HepG2 (cell line): ENCODE results near the gene GPRC5D. TPM values are rescaled to one million over a fixed set of nuclear protein-coding genes. Genes with fewer than 3 reads are reported as not detected.

Experiments
- ATAC-seq: fragments of 200-7000 bp; cut with Tn5 transposase; 3 replicates; pipeline ENCODE4 v1.9.1; 2020; ENCODE audit warnings: mild to moderate bottlenecking, moderate library complexity
- BruUV-seq: library from RNA; stranded (reverse); fragments of 400-500 nt; replicated peaks from 2 replicates; lab custom pipeline; 2021; lab: Mats Ljungman, UMichigan
- CTCF ChIA-PET: fragments of 300-600 bp; formaldehyde crosslinking; extraction: SDS; loops from one replicate; lab custom pipeline; 2021; ENCODE audit warnings: low total read pairs, inconsistent platforms, low intra/inter-chr PET ratio; lab: Yijun Ruan, JAX
- POLR2A ChIA-PET: fragments of 350-600 bp; sonication (Branson Sonifier 250); formaldehyde crosslinking; loops from one replicate; lab custom pipeline; 2020; ENCODE audit warnings: antibody characterized with exemption, inconsistent platforms; lab: Yijun Ruan, JAX
- DNase-seq: peaks from one replicate; pipeline ENCODE4 v3.0.0-alpha.2; 2015; ENCODE audit warnings: low spot score
- FAIRE-seq: peaks from 3 replicates; lab custom pipeline; 2011; peaks lifted over from hg19 to GRCh38; lab: Jason Lieb, UNC
- H2AFZ ChIP-seq: one replicate; pipeline ENCODE4 v1.6.1; 2011; ENCODE audit warnings: low read length, inconsistent platforms
- H3K27ac ChIP-seq: fragments of 300-600 bp; 3 replicates; pipeline ENCODE4 v1.8.0; 2011; ENCODE audit warnings: mixed run types, mild to moderate bottlenecking, mixed read lengths, low read length, inconsistent platforms; ENCODE audit not compliant: insufficient read depth; ENCODE audit errors: extremely low read length
- H3K27me3 ChIP-seq, 2 experiments: fragments of 200-600 bp in 1 of 2; 2 replicates in 1 of 2; 3 replicates in 1 of 2; pipeline versions ENCODE4 v1.6.0 to v1.8.0; 2011; ENCODE audit warnings: low read length in 2 of 2, mild to moderate bottlenecking in 2 of 2, moderate library complexity in 2 of 2, inconsistent platforms in 1 of 2; ENCODE audit not compliant: insufficient read depth in 2 of 2, control insufficient read depth in 1 of 2
- H3K36me3 ChIP-seq, 2 experiments: fragments of 200-600 bp in 1 of 2; replicated peaks in 1 of 2; 2 replicates in 1 of 2; 3 replicates in 1 of 2; pipeline versions ENCODE4 v1.5.1 to v1.8.0; 2011; ENCODE audit warnings: low read length in 2 of 2, inconsistent platforms in 1 of 2; ENCODE audit not compliant: insufficient read depth in 2 of 2, control insufficient read depth in 1 of 2
- H3K4me1 ChIP-seq: 2 replicates; pipeline ENCODE4 v1.5.1; 2012; ENCODE audit warnings: low read length, inconsistent platforms; ENCODE audit not compliant: insufficient read depth
- H3K4me2 ChIP-seq: 2 replicates; pipeline ENCODE4 v1.6.0; 2011; ENCODE audit warnings: low read depth, low read length, inconsistent platforms
- H3K4me3 ChIP-seq, 3 experiments: fragments of 200-600 bp in 1 of 3; sonication (generic), shearing (Covaris generic) in 1 of 3; replicated peaks in 1 of 3; 2 replicates each; pipeline ENCODE4 v1.5.1; 2011 to 2016; ENCODE audit warnings: low read length in 3 of 3, inconsistent platforms in 2 of 3, low read depth in 2 of 3, mild to moderate bottlenecking in 2 of 3, control low read depth in 1 of 3, mixed read lengths in 1 of 3; ENCODE audit not compliant: insufficient read depth in 1 of 3
- H3K79me2 ChIP-seq: one replicate; pipeline ENCODE4 v1.6.1; 2011; ENCODE audit warnings: low read length, inconsistent platforms; ENCODE audit not compliant: insufficient read depth
- H3K9ac ChIP-seq: 2 replicates; pipeline ENCODE4 v1.6.0; 2011; ENCODE audit warnings: mild to moderate bottlenecking, low read depth, low read length, inconsistent platforms; ENCODE audit not compliant: insufficient read depth
- H3K9me3 ChIP-seq: 2 replicates; pipeline ENCODE4 v1.5.1; 2012; ENCODE audit warnings: mild to moderate bottlenecking, low read length
- H4K20me1 ChIP-seq: 2 replicates; pipeline ENCODE4 v1.6.0; 2011; ENCODE audit warnings: inconsistent platforms, mild to moderate bottlenecking, low read length, moderate library complexity; ENCODE audit not compliant: insufficient read depth
- ATF2 ChIP-seq: sonication (generic); formaldehyde crosslinking; IDR thresholded peaks from 2 replicates; pipeline ENCODE4 v1.4.0; 2020; ENCODE audit warnings: missing genetic modification reagents
- BRF2 ChIP-seq: sonication (generic); formaldehyde crosslinking; IDR thresholded peaks from 2 replicates; pipeline ENCODE4 v1.8.1; 2022; ENCODE audit warnings: mild to moderate bottlenecking, missing genetic modification reagents
- RXRB ChIP-seq: IDR thresholded peaks from 2 replicates; pipeline ENCODE4 v1.6.1; 2016; ENCODE audit warnings: borderline replicate concordance, missing genetic modification reagents, missing compliant biosample characterization
- SOX13 ChIP-seq, 3 experiments: fragments of 450-650 bp in 1 of 3; sonication (generic) in 1 of 3; formaldehyde crosslinking in 1 of 3; IDR thresholded peaks in 2 of 3; conservative IDR thresholded peaks in 1 of 3; 2 replicates each; pipeline versions ENCODE4 v1.5.0 to v1.6.1; 2016 to 2020; ENCODE audit warnings: antibody characterized with exemption in 1 of 3, mild to moderate bottlenecking in 1 of 3, missing compliant biosample characterization in 1 of 3, missing genetic modification reagents in 1 of 3, moderate library complexity in 1 of 3
- STAT6 ChIP-seq: sonication (generic); formaldehyde crosslinking; IDR thresholded peaks from 2 replicates; pipeline ENCODE4 v1.4.0; 2020; ENCODE audit warnings: missing genetic modification reagents, mild to moderate bottlenecking, borderline replicate concordance
- U2AF2 ChIP-seq: fragments of 200-400 bp; formaldehyde crosslinking; IDR thresholded peaks from 2 replicates; pipeline ENCODE4 v1.6.1; 2017; ENCODE audit warnings: low read depth, mild to moderate bottlenecking, low read length
- XRCC5 ChIP-seq: fragments of 200-400 bp; formaldehyde crosslinking; optimal IDR thresholded peaks from 2 replicates; pipeline ENCODE3; 2017; ENCODE audit warnings: mild to moderate bottlenecking, low read length
- ZNF160 ChIP-seq: sonication (generic); formaldehyde crosslinking; IDR thresholded peaks from 2 replicates; pipeline ENCODE4 v1.8.0; 2022; ENCODE audit warnings: mild to moderate bottlenecking, inconsistent platforms, missing genetic modification reagents
- ZNF17 ChIP-seq: sonication (generic); formaldehyde crosslinking; IDR thresholded peaks from 2 replicates; pipeline ENCODE4 v1.5.0; 2020; ENCODE audit warnings: mild to moderate bottlenecking, missing genetic modification reagents
- ZNF564 ChIP-seq: sonication (generic); formaldehyde crosslinking; IDR thresholded peaks from 2 replicates; pipeline ENCODE4 v1.8.1; 2023; ENCODE audit warnings: mild to moderate bottlenecking, missing genetic modification reagents
- ZNF850 ChIP-seq: sonication (generic); formaldehyde crosslinking; conservative IDR thresholded peaks from 2 replicates; pipeline ENCODE4 v1.9.0; 2021; ENCODE audit warnings: mild to moderate bottlenecking, missing genetic modification reagents
- ZNF878 ChIP-seq: sonication (generic); formaldehyde crosslinking; IDR thresholded peaks from 2 replicates; pipeline ENCODE4 v1.8.1; 2023; ENCODE audit warnings: mild to moderate bottlenecking, missing genetic modification reagents, moderate library complexity
- WGBS: methylation state at CpG from one replicate; pipeline ENCODE4 v1.1.6; 2017; ENCODE audit warnings: low lambda C conversion rate; 5-methylcytosine and 5-hydroxymethylcytosine counted together
- in situ Hi-C: cut with HindIII; loops from 2 replicates; pipeline ENCODE4 v1.10.0; 2017; ENCODE audit warnings: low pct_unique_long_range_greater_than_20kb; ENCODE audit not compliant: extremely low pct_ligation_motif_present
- intact Hi-C: fragments of 100-400 bp; cut with micrococcal nuclease; formaldehyde crosslinking; loops from one replicate; pipeline ENCODE4 v1.10.0; 2022; ENCODE audit not compliant: unreplicated experiment
- polyA plus RNA-seq, 8 experiments: library from polyadenylated mRNA; depleted of rRNA in 3 of 8; stranded (reverse) in 7 of 8; unstranded in 1 of 8; fragments of >200 nt; fragmentation: Illumina TruSeq in 4 of 8; extraction: Trizol in 4 of 8; gene quantifications; 2 replicates each; pipeline versions ENCODE4 v1.2.1 to v1.2.3, GENCODE V29; 2011 to 2016; ENCODE audit warnings: low read depth in 4 of 8, missing spikeins in 1 of 8, mixed read lengths in 1 of 8; ENCODE audit not compliant: insufficient read depth in 1 of 8
- total RNA-seq, 5 experiments: library from RNA; depleted of rRNA; stranded (reverse); fragments of >200 nt; fragmentation: Illumina TruSeq; extraction: Trizol; gene quantifications; 2 replicates each; pipeline ENCODE4 v1.2.3, GENCODE V29; 2016; ENCODE audit warnings: low read depth in 1 of 5

GPRC5D gene
- total and polyA plus RNA-seq, 2 of the 13 experiments (the other 11 are each of a cell fraction or from before 2014, with no cell fraction given), result not detected

- Histone ChIP-seq H3K36me3 (peaks cover 9 to 44% of the 10 kb centered on the region in 2 experiments), H4K20me1 (0 out of 2 replicates have a peak, but pooled peaks cover 4% of the 10 kb centered on the region), H3K9me3 (no peaks in the 10 kb centered on the region; the same call in 1 of the 2 replicates), H3K27ac (no peak overlapping the region), H3K9ac (no peak overlapping the region), H2AFZ (no peak overlapping the region), H3K4me1 (no peaks in the 10 kb centered on the region), H3K79me2 (no peaks in the 10 kb centered on the region), H3K27me3 (no peaks in the 10 kb centered on the region), H3K4me2 (no peak overlapping the region), H3K4me3 (no peak overlapping the region)
- POLR2A ChIA-PET, result no interaction called here
- in situ Hi-C loops (no loop called here), intact Hi-C loops (loop anchor here (1.0 to 5.0 kb wide), 2 partner anchors 59 to 138 kb away; no protein-coding TSS in a partner anchor)
- no TSS peak for BruUV-seq
- WGBS, result 89% methylated on average over 14 of the region's 14 CpGs
- CTCF ChIA-PET, result interaction anchor here (2.7 kb wide), 1 partner anchor 59 kb away, joined by 16 read pairs; no protein-coding TSS in a partner anchor
- peak; percentile 90 for ATAC-seq
- peak; percentile 41 for DNase-seq
- FAIRE-seq, result peak; percentile 54
- TF ChIP-seq SOX13 (IDR thresholded peaks at IDR 0.05), result no peak
- TF ChIP-seq SOX13 (CRISPR knock-in tag; conservative IDR thresholded peaks at IDR 0.05 in 1 of 2, IDR thresholded peaks at IDR 0.05 in 1 of 2), result no peak
- no peak for TF ChIP-seq ZNF850
- no peak for TF ChIP-seq RXRB (CRISPR knock-in tag)
- no peak for TF ChIP-seq ZNF17
- TF ChIP-seq XRCC5, result peak; percentile 23
- no peak for TF ChIP-seq ZNF878 (CRISPR knock-in tag)
- TF ChIP-seq ZNF564, result no peak
- TF ChIP-seq U2AF2, result no peak
- no peak for TF ChIP-seq ATF2
- TF ChIP-seq BRF2 (CRISPR knock-in tag), result no peak
- no peak for TF ChIP-seq ZNF160 (CRISPR knock-in tag)
- TF ChIP-seq STAT6 (CRISPR knock-in tag), result no peak
These were observed 23.5 kb upstream of the GPRC5D start for GRCh38 chr12:12975322-12976077.
